Kidney glomerular epithelial cell (primary cell): ENCODE measurements around the gene NBAS.
"Not testable (repeated sequence)": the region's sequence is repeated elsewhere in the genome, so short reads cannot be mapped to it uniquely, and the experiment has no call there.

Source experiments
- DNase-seq: peaks from one replicate; lab custom pipeline; 2025; lab: John Stamatoyannopoulos, UW

Gene NBAS

DNA sequence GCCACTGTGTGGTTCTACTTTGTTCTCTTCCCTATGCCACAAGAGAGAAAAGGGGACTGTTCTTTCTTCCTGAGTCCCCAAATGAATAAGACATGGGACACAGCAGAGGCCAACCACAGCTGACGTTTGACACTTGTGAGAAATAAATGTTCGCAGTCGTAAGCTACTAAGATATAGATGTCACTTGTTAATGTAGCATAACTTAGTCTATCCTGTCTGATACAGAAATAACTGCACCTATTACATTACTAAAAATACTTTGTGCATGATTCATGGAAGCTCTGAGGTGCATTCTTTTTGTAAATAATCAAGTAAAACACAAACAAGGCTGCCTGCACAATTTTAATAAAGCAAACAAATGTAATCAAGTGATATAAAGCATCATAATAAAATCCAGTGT lies 148.8 kb downstream of the NBAS start:
- no peak for DNase-seq

DNA sequence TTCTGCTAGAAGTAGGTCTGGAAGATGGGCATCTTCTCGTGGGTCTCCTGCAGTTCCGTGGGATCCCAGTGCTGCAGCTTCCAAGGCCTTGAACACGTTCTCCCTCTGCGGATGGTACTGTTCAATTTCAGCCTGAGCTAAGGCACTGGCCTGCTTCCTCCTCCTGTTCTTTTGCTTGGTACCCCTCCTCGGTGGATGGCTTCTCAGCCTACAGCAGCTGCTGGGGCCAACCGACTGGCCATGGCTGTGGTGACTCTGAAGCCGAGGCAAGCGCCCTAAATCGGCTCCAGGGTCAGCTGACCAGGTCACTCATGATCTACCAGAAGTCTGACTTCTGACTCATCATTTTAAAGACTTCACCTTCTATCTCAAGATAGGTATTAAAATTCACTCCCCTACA lies 150.2 kb downstream of the NBAS start:
- DNase-seq: no peak

DNA sequence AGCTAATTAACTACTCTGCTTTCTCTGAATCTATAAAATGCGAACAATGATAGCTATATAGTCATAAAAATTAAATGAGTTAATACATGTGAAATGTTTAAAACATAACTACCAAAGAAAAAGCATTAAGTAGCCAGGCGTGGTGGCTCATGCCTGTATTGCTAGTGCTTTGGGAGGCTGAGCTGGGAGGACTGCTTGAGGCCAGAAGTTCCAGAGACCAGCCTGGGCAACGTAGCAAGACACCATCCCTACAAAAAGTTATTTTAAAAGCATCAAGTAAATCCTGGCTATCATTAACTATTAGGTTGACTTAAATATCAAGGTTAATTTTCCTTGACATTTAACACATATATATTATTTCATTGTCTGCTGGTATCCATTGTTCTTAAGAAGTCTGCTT lies 152.4 kb downstream of the NBAS start:
- DNase-seq: no peak

DNA sequence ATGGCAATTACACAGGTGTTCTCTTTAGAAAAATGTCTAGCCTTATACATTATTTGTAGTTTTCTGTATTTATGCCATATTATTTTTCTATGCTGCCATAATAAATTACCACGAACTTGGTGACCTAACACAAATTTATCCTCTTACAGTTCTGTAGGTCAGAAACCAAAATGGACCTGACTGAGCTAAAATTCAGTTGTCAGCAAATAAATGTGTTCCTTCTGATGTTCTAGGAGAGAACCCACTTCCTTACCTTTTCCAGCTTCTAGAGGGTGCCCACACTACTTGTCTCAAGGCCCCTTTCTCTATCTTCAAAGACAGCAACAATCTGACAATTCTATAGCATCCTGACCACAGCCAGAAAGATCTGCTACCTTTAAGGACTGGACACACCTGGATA lies 153.5 kb downstream of the NBAS start:
- DNase-seq: no peak

DNA sequence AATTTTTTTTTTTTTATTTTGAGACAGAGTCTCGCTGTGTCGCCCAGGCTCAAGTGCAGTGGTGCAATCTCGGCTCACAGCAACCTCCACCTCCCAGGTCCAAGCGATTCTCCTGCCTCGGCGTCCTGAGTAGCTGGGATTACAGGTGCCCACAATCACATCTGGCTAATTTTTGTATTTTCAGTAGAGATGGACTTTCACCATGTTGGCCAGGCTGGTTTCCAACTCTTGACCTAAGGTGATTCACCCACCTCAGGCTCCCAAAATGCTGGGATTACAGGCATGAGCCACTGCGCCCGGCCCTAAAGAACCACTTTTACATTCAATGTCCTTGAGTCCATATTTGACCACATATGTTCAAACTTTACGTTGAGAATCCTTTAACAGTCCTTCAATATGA lies 156.6 kb downstream of the NBAS start:
- DNase-seq: not testable (repeated sequence)

DNA sequence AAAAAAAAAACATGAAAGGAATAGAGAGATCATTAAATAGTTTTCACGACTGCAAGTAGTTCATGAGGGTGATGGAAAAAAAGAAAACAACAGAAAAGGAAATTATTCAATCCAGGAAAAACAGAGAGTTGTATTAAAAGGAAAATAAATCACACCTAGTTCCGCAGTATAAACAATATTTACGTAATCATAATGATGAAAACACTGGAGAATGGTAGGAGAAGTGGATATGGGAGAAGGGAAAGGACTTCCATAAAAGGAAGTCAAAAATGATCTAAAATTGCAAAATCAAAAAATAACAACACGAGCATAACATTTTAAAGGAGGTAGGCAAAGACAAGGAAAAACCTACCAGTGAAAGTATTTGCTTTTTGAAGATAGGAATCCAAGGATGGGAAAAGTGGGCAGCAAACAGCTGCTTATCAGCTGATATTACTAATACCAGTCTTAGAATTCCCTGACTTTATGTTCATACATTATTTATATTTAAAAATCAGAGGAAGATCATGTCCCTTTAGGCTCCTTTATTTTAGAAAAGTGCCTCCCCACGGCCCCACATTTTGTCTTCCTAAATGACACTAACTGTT lies 160.8 kb downstream of the NBAS start:
- DNase-seq: no peak

DNA sequence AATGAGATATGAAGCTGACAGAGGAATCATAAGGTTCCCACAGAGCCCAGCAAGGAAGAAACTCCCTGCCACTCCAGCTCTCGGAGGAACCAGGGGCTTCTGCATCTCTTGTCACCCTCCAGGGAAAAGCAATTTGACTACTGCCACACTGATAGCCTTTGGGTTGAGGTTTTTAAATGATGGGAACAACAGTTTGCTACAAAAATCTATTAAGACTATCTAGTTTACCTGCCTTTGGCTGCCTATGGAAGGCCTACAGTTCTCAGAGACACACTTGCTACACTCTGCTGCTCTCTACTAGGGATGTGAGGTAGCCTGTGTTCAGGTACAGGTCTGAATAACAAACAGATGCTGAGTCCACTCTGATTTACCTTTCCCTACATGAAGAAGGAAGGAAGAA lies 161.9 kb downstream of the NBAS start:
- DNase-seq: no peak

DNA sequence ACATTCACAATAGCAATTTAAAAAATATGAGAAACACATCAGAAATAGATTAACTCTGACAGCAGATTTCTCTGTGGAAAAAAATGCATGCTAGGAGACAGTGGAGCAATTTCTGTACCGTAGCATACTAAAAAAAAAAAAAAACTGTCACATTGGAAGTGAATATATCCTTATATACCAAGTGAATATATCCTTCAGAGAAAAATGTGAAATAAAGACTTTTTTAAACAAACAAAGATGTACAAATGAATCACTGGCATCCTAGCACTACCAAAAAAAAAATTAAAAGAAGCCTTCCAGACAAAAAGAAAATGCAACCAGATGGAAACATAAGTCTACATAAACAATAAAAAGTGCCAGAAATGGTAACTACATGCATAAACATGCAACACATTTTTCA lies 169.4 kb downstream of the NBAS start:
- no peak for DNase-seq

DNA sequence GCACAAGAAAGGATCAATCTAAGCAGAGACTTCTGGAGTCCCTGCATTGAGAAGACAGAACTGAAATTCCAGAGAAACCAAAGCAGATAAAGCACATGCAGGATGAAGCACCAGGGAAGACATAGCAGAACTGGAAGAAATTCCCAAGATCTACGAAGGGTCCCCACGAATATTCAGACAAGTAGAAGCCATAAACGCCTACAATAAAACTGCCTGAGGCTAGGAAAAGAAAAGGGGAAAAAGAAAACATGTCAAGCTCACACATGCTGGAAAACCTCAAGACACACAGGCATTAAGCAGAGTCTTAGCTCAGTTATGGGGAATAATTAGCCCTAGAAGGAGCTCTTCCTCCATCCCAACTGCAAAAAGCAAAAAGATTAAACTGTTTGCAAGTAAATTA lies 171.2 kb downstream of the NBAS start:
- no peak for DNase-seq

DNA sequence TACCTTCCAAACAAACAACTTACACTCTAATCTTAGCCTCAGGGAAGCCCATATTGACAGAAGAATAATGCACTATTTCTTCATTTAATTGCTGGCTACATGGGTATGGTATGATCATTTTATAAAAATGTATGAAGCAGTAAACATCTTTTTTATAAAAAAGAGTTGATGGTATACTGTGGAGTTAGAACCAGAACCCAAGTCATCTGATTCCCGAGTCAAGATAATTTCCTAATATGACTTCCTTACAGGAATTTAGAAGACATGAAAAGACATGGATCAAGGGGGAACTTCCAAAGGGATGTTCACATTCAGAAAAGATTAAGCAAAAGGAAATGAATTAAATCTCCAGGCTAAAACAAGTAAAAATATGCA lies 171.8 kb downstream of the NBAS start:
- DNase-seq: no peak

DNA sequence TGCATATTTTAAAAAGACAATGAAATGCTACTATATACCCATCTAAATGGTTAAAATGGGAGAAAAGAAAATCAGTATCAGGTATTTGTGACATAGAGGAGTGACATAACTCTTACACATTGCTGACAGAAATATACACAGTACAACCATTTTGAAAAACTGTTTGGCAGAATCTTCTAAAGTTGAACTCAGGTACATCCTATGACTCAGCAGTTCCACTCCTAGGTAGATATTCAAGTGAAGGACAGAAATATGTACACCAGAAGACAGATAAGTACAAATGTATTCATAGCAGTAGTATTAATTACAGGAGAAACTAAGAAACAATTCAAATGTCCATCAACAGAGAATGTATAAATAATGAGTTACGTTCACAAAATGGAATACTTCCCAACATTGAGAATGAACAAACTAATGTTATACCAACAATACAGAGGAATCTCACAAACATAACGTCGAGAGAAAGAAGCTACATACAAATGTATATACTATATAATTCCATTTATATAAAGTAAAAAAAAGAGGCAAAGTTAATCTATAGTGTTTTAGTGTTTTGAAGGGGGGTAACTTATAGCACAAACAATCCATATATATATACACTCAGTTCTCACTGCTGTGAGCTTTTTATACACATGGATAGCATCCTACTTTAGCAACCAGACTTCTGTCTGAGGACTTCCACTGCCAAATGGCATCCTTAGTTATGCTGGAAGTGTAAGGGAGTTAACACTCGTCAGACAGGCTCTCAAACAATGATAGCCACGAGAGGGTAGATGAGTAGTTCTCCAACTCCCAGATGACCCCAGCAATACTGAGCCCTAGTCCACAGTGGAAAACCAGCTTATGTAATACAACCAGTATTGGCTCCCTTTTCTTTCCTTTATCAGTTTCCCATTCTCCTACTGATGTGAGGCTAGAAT lies 172.5 kb downstream of the NBAS start:
- DNase-seq: no peak

DNA sequence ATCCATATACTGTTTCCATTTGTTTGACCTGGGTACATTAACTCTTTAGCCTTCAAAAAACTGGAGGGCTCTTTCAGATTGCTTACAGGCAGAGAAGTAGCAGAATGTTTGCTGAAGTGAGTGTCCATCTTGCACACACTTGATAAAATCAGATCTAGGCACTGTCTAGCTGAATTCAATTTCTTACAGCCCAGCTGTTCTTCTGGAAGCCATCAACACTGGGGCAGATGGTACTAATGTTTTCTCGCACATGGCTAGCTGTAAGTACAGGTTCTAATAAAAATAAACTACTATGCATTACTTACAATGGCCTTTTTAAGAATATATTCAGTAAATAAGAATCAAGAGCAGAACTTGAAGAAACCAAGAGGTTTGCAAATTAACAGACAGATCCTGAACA lies 175.9 kb downstream of the NBAS start:
- no peak for DNase-seq

DNA sequence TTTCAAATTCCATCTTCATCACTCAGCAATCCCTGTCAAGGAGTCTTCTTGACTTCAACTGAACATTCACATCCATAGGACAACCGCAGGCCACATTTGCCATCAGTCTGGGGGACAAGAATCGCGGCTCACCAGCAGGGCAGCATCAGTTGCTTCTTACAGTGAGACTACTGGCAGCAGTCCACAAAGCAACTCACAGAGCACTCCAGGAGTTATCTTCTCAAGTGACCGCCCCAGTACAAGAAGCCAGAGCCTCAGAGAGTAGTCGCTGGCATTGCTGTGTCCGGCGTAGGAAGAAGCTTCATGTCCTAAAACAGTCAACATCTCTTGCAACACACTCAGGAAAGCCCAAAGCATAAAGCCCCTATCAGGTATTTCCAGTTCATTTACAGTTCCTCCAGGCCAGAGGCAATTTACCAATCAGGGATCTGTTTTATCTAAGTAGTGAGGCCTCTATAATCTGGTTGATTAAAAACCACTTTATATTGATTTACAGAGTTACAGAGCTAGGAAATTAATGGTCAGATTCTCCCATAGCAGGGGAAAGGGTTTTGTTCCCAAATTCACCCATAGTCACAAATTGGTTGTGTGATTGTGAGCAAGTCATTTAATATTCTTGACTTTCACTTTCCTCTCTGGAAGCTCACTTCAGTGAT lies 177.3 kb downstream of the NBAS start:
- no peak for DNase-seq

DNA sequence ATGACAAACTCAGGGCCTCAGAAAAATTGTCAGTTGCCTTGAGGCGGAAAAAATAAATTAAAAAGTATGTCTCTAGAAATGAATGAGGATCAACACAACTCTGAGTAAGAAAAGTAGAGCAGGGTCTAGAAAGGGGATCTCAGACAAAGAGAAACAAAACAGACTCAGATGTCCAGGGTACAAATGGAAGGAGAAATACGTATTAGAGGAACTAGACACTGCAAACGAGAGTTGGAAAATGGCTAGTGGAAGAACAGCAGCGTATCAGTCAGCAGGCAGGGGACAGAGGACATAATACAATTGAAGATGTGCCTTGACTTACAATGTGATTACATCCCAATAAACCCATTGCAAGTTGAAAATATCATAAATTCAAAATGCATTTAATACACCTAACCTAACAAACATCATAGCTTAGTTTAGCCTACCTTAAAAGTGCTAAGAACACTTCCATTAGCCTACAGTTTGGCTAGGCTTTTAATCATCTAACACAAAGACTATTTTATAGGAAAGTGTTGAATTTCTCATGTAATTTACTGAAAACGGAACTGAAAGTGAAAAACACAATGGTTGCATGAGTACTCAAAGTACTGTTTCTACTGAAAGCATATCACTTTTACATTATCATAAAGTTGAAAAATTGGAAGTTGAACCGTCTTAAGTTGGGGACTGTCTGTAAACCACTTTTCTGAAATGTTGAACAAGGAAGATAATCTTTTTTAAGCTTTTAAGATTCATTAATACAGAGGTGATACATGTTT lies 182.8 kb downstream of the NBAS start:
- no peak for DNase-seq

DNA sequence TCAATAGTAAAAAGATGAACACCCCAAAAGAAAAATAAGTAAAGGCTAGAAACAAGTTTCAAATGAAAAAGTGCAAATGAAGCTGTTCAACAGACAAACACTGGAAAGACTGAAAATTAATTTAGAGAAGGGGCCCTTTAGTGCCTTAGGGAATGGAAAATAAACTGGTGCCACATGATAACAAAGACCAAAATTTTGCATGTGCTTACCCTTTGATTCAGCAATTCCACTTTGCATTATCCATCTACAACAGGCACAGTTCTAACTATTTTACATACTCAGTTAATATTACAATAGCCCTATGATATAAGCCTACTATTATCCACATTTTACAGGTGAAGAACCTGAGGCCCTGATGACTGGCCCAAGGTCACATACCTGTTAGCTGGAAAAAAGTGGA lies 183.9 kb downstream of the NBAS start:
- no peak for DNase-seq

DNA sequence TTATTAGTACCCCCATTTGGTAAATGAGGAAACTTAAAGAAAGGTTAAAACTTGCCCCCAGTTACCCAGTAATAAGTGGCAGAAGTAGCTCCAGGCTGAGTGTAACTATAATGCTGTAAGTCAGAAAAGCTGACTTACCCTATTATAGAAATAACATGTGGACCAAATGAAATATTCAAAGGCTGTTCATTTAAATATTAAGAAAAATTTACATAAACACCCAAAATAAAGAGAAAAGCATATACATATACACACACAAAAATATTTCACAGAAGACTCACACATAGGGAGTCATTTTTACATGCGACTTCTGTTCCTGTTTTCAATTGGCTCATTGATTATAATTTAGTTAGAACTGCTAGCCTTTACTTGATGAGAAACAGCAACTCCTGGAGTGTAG lies 189.1 kb downstream of the NBAS start:
- no peak for DNase-seq

DNA sequence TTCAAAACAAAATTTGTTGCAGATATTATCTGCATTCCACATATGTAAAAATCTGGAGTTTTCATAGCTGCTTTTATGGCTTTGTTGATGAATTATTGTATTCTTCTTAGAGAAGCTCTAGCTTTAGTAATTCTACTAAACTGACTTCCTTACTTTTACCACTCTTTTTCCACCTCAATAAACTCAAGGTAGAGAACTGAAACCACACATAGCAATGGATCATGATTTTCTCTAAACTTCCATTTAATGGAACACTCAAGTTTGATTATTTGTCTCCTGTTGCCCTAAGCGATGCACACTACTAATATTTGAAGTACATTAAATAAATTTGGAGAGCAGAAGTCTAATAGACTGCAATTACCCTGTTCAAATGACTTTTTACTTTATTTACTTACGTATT lies 192.0 kb downstream of the NBAS start:
- DNase-seq: no peak

DNA sequence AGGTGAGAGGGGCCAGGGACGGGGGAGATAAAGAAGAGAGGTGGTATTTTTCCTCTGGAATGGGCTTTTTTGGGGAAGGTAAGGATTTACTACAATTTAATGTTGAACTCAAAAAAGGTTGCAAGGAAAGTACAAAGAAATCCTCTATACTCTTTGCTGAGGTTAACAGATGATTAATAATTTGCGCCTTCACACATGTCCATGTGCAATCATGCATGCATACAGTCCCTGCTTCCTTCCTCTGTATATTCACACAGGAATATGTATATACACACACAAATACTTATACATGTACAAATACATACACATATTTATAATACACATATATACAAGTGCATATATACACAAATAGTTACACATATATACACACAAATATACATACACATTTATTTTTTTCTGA lies 193.4 kb downstream of the NBAS start:
- no peak for DNase-seq

DNA sequence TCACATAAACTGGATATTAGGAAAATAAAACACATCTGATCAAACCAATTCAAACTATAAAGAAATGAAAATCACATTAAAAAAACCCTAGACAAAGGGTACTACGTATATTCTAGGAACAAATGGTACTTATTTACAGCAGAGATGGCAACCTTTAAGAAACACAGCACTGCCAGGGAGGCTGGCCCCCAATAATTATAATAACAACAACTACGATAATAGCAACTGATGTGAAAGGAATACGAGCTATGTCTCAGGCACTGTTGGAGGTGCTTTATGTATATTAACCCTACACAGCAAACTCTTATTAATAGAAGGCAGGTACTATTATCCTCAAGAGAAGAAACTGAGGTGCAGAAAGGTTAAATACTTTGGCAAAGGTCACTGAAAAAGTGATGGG lies 193.9 kb downstream of the NBAS start:
- DNase-seq: no peak

DNA sequence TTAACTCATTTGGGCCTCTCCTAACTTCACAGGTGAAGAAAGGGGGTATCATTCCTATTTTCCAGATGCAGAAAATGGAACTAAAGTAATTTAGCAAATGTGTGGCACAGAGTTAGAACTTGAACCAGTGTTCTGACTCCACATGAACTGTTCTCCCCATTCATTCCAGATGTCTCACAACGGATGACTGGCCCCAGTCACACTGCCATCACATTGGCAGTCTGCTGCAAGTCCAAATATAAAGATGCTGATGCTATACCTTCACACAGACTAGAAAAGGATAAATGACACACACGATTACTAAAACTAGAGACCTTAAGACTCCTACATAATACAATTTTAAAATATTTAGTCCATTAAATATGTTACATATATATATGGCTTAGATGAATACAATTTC lies 195.7 kb downstream of the NBAS start:
- no peak for DNase-seq

DNA sequence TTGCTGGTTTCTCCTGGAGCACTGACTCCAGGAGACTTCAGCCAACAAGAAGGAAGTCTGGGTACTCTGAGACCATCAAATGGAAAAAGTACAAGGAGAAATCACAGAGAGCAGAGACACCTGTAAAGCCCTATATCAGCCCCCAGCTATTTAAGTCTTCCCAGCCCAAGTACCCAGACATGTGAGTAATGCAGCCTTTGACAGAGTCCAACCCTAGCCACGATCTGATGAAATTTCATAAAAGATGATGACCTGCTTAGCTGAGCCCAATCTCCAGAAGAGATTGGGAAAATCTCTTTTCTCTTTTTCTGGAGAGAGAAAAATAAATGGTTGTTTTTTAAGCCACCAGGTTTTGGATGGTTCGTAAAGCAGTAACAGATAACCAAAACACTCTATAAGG lies 196.6 kb downstream of the NBAS start:
- no peak for DNase-seq

DNA sequence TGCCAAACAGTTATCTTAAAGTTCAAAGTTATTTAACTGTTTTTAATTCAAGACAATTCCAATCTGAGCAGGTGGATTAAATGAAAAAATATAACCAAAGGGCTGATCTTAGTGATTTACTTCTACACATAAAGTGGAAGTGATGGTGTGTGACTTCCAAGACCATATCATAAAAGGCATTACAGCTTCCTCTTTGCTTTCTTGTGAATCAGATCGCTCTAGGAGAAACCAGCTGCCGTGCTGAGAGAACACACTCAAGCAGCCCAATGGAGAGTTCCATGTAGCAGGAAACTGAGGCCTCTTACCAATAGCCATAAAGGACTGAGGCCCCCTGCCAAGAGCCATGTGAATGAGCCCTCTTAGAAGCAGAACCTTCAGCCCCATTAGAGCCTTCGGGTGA lies 197.4 kb downstream of the NBAS start:
- no peak for DNase-seq

DNA sequence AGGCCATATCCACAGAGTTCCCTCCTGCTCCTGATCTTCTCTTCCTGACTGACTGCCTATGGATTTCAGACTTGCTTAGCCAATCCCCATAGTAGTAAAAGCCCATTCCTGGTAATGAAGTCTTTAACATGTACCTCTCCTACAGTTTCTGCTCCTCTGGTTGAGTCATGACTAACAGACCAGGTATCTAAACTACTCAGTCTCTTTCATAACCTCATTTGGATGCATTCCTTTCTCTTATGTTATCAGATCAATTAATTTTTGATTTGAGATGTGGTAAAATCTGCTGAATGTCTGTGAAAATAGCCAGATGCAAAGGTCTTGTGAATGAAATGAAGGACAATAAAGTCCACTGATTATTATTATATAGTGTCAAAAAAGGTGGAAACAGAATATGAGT lies 198.0 kb downstream of the NBAS start:
- DNase-seq: peak; percentile 17
